ENCODE results near the gene FHAD1. TPM values are rescaled to one million over a fixed set of nuclear protein-coding genes. Genes with fewer than 3 reads are reported as not detected.

The FHAD1 gene
- total RNA-seq, 2 donors from 2014 or later = 0.27 to 6.5 TPM

- TF ChIP-seq, protein P1, sequence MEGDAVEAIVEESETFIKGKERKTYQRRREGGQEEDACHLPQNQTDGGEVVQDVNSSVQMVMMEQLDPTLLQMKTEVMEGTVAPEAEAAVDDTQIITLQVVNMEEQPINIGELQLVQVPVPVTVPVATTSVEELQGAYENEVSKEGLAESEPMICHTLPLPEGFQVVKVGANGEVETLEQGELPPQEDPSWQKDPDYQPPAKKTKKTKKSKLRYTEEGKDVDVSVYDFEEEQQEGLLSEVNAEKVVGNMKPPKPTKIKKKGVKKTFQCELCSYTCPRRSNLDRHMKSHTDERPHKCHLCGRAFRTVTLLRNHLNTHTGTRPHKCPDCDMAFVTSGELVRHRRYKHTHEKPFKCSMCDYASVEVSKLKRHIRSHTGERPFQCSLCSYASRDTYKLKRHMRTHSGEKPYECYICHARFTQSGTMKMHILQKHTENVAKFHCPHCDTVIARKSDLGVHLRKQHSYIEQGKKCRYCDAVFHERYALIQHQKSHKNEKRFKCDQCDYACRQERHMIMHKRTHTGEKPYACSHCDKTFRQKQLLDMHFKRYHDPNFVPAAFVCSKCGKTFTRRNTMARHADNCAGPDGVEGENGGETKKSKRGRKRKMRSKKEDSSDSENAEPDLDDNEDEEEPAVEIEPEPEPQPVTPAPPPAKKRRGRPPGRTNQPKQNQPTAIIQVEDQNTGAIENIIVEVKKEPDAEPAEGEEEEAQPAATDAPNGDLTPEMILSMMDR (IDR thresholded peaks at IDR 0.05) = no peak
- no peak for TF ChIP-seq POLR2AphosphoS5 (IDR thresholded peaks at IDR 0.05)
- no peak for TF ChIP-seq POLR2A (IDR thresholded peaks at IDR 0.05)
- DNase-seq (ENCODE audit: low spot score) = no peak
- intact Hi-C loops (cut with DNase I) = loop anchor here (1.0 kb wide), 1 partner anchor 107 kb away; no protein-coding TSS in a partner anchor
- no peaks in the 10 kb centered on the region for H3K9me3 ChIP-seq
- no peaks in the 10 kb centered on the region for H3K4me1 ChIP-seq (replicated peaks)
- no peak overlapping the region for H3K4me3 ChIP-seq
- H3K27me3 ChIP-seq (replicated peaks; ENCODE audit: insufficient read depth) = no peaks in the 10 kb centered on the region
- H3K36me3 ChIP-seq = no peaks in the 10 kb centered on the region
- H3K27ac ChIP-seq = no peak overlapping the region
- 57% methylated on average over 24 of the region's 24 CpGs for WGBS
Measured at GRCh38 chr1:15323989-15324868, 77.2 kb downstream of the FHAD1 start.

- H3K4me1 ChIP-seq (replicated peaks) = no peaks in the 10 kb centered on the region
- no peaks in the 10 kb centered on the region for H3K36me3 ChIP-seq
- TF ChIP-seq POLR2A (IDR thresholded peaks at IDR 0.05) = no peak
- no peak for TF ChIP-seq POLR2AphosphoS5 (IDR thresholded peaks at IDR 0.05)
- TF ChIP-seq, protein P1 (IDR thresholded peaks at IDR 0.05) = no peak
- H3K9me3 ChIP-seq = no peaks in the 10 kb centered on the region
- no peak overlapping the region for H3K4me3 ChIP-seq
- WGBS = 82% methylated on average over 9 of the region's 9 CpGs
- intact Hi-C loops (cut with DNase I) = no loop called here
- no peak for DNase-seq (ENCODE audit: low spot score)
- H3K27me3 ChIP-seq (replicated peaks; ENCODE audit: insufficient read depth) = no peaks in the 10 kb centered on the region
- no peak overlapping the region for H3K27ac ChIP-seq
Measured at GRCh38 chr1:15324869-15325335, 77.9 kb downstream of the FHAD1 start.

GRCh38 chr1:15325375-15326085 is 78.5 kb downstream of the FHAD1 start:
- WGBS = 95% methylated on average over 4 of the region's 4 CpGs
- no peaks in the 10 kb centered on the region for H3K4me1 ChIP-seq (replicated peaks)
- H3K4me3 ChIP-seq = no peak overlapping the region
- no peaks in the 10 kb centered on the region for H3K9me3 ChIP-seq
- no peak overlapping the region for H3K27ac ChIP-seq
- TF ChIP-seq POLR2A (IDR thresholded peaks at IDR 0.05) (no peak), POLR2AphosphoS5 (IDR thresholded peaks at IDR 0.05) (no peak)
- intact Hi-C loops (cut with DNase I) = no loop called here
- DNase-seq (ENCODE audit: low spot score) = no peak
- no peaks in the 10 kb centered on the region for H3K36me3 ChIP-seq
- no peaks in the 10 kb centered on the region for H3K27me3 ChIP-seq (replicated peaks; ENCODE audit: insufficient read depth)

DNA sequence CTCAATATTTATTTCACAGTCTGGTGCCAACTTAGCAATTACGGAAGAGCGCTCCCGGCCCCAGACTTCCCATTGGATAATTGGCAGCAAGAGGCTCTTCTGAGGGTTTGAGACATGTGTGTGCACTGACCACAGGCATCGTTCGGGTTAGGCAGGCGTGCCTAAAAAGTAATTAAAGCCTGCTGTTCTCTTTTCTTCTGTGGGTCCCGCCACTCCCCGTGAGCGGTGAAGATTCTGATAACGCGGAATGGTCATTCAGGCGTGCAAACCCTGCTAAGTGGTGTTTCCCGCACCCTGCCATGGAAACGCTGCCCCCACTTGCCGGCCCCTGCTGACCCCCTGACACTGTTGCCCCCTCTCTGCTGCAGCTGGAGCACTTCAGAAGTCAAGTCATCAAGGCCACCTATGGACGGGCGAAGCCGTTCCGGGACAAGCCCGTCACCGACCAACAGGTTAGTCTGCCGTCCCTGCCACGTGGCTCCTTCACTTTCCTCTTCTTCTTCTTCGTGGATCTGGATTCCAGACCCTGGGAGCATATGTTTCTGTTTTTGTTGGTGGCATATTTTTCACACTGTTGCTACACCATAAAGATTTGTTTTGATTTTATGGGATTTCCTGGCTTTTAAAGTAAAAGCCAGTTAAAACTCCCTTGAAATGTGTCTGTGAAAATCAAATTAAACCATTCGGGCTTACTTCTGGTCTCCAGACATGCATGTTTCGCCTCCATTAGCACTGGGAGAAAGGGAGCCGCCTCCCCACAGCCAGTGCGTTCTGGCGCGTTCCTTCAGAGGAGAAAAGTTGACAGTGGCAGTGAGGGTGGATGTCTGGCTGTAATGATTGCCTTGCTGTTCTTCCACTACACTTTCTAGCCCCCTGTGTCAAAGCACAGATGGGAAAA is 79.9 kb downstream of the FHAD1 start:
- no peak for DNase-seq (ENCODE audit: low spot score)
- H3K4me3 ChIP-seq = no peak overlapping the region
- 62% methylated on average over 30 of the region's 30 CpGs for whole genome bisulfite sequencing
- H3K4me1 ChIP-seq (replicated peaks) = no peaks in the 10 kb centered on the region
- TF ChIP-seq POLR2AphosphoS5 (IDR thresholded peaks at IDR 0.05) (no peak), POLR2A (IDR thresholded peaks at IDR 0.05) (no peak)
- TF ChIP-seq, protein P1 (IDR thresholded peaks at IDR 0.05) = no peak
- no peaks in the 10 kb centered on the region for H3K27me3 ChIP-seq (replicated peaks; ENCODE audit: insufficient read depth)
- H3K27ac ChIP-seq = no peak overlapping the region
- no peaks in the 10 kb centered on the region for H3K9me3 ChIP-seq
- H3K36me3 ChIP-seq = no peaks in the 10 kb centered on the region
- intact Hi-C loops (cut with DNase I) = no loop called here

Measured in prostate gland (tissue), 2 donors.